Parathyroid adenoma (tissue), 2 donors: Measurements from ENCODE around the gene SOD2.
"Not testable (repeated sequence)": the region's sequence is repeated elsewhere in the genome, so short reads cannot be mapped to it uniquely, and the experiment has no call there.

Experiments
- H2AFZ ChIP-seq: fragments of 300-600 bp; sonication (generic); one replicate; pipeline ENCODE4 v1.7.0; 2017; ENCODE audit warnings: antibody characterized with exemption, mild to moderate bottlenecking
- H3K27ac ChIP-seq: fragments of 300-600 bp; sonication (generic); one replicate; pipeline ENCODE4 v1.7.0; 2017
- H3K27me3 ChIP-seq: fragments of 300-600 bp; sonication (generic); one replicate; pipeline ENCODE4 v1.7.0; 2017; ENCODE audit warnings: low read length; ENCODE audit not compliant: control insufficient read depth, insufficient read depth
- H3K36me3 ChIP-seq: fragments of 300-600 bp; sonication (generic); one replicate; pipeline ENCODE4 v1.7.0; 2017; ENCODE audit warnings: low read length; ENCODE audit not compliant: control insufficient read depth, insufficient read depth
- H3K4me1 ChIP-seq: fragments of 300-600 bp; sonication (generic); one replicate; pipeline ENCODE4 v1.7.0; 2017; ENCODE audit warnings: control low read depth
- H3K4me2 ChIP-seq: fragments of 300-600 bp; sonication (generic); one replicate; pipeline ENCODE4 v1.7.0; 2017; ENCODE audit warnings: low read length
- H3K4me3 ChIP-seq: fragments of 300-600 bp; sonication (generic); one replicate; pipeline ENCODE4 v1.7.0; 2017; ENCODE audit warnings: low read depth, low read length
- H3K79me2 ChIP-seq: fragments of 300-600 bp; sonication (generic); one replicate; pipeline ENCODE4 v1.7.0; 2017; ENCODE audit warnings: control low read depth
- H3K9ac ChIP-seq: fragments of 300-600 bp; sonication (generic); one replicate; pipeline ENCODE4 v1.7.0; 2017; ENCODE audit warnings: mild to moderate bottlenecking
- H3K9me3 ChIP-seq: fragments of 300-600 bp; sonication (generic); one replicate; pipeline ENCODE4 v1.7.0; 2017; ENCODE audit warnings: low read length; ENCODE audit not compliant: control insufficient read depth
- TF ChIP-seq, protein P1 (sequence below): fragments of 300-600 bp; sonication (generic); IDR thresholded peaks from one replicate; pipeline ENCODE4 v1.7.0; 2017; ENCODE audit warnings: antibody characterized with exemption, mild to moderate bottlenecking
- donor health status: primary hyperparathyroidism.

SOD2 gene

DNA sequence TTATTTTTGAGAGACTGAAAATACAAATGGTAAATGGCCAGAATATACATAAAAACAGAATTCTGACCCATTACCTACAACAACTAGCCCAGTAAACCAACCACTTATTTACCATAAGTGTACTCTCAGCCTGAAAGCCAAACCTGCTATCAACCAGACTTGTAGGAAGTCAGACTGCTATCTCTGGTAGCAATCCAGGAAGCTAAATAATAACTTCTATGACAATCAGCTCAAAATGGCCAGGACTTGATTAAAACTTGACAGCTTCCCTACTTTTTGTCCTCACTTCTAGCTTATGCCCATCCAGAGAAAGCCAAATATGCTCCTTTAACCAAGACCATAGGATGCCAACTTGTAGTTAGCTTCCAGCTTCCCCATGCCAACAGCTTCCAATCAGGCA is 29.6 kb upstream of the SOD2 start:
- Histone ChIP-seq H3K9ac (no peak overlapping the region), H2AFZ (no peak overlapping the region), H3K4me1 (no peaks in the 10 kb centered on the region), H3K27me3 (no peaks in the 10 kb centered on the region), H3K27ac (no peak overlapping the region), H3K9me3 (no peaks in the 10 kb centered on the region), H3K4me2 (no peak overlapping the region), H3K36me3 (no peaks in the 10 kb centered on the region), H3K79me2 (peaks cover 27% of the 10 kb centered on the region), H3K4me3 (no peak overlapping the region)
- TF ChIP-seq, protein P1, sequence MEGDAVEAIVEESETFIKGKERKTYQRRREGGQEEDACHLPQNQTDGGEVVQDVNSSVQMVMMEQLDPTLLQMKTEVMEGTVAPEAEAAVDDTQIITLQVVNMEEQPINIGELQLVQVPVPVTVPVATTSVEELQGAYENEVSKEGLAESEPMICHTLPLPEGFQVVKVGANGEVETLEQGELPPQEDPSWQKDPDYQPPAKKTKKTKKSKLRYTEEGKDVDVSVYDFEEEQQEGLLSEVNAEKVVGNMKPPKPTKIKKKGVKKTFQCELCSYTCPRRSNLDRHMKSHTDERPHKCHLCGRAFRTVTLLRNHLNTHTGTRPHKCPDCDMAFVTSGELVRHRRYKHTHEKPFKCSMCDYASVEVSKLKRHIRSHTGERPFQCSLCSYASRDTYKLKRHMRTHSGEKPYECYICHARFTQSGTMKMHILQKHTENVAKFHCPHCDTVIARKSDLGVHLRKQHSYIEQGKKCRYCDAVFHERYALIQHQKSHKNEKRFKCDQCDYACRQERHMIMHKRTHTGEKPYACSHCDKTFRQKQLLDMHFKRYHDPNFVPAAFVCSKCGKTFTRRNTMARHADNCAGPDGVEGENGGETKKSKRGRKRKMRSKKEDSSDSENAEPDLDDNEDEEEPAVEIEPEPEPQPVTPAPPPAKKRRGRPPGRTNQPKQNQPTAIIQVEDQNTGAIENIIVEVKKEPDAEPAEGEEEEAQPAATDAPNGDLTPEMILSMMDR, result no peak

DNA sequence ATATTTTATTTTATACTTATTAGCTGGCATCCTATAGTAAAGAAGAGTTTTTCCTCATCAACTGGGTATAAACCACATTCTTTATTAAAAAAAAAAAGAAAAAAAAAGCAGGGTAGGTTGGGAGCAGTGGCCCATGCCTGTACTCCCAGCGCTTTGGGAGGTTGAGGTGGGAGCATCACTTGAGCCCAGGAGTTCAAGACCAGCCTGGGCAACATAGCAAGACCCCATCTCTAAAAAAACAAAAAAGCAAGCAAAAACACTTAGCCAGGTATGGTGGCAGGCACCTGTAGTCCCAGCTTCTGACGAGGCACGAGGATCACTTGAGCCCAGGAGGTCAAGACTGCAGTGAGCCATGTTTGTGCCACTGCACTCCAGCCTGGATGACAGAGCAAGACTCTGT is 28.9 kb upstream of the SOD2 start:
- not testable (repeated sequence) for H3K4me2 ChIP-seq, H3K27me3 ChIP-seq, H3K9me3 ChIP-seq, H3K9ac ChIP-seq, H3K4me1 ChIP-seq, H3K36me3 ChIP-seq, H3K27ac ChIP-seq, H2AFZ ChIP-seq, H3K4me3 ChIP-seq
- peaks cover 27% of the 10 kb centered on the region for H3K79me2 ChIP-seq

DNA sequence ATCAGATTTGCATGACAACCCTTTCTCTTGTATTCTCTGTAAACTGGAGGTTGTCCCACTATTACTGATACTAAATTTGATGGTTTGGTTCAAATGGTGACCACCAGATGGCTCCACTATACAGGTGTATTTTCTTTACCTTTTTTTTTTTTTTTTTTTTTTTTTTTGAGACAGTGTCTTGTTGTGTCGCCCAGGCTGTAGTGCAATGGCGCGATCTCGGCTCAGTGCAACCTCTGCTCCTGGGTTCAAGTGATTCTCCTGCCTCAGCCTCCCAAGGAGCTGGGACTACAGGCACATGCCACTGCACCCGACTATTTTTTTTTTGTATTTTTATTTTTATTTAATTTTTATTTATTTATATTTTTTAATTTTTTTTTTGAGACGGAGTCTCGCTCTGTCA is 27.7 kb upstream of the SOD2 start:
- H3K4me2 ChIP-seq, result no peak overlapping the region
- H3K9ac ChIP-seq, result no peak overlapping the region

DNA sequence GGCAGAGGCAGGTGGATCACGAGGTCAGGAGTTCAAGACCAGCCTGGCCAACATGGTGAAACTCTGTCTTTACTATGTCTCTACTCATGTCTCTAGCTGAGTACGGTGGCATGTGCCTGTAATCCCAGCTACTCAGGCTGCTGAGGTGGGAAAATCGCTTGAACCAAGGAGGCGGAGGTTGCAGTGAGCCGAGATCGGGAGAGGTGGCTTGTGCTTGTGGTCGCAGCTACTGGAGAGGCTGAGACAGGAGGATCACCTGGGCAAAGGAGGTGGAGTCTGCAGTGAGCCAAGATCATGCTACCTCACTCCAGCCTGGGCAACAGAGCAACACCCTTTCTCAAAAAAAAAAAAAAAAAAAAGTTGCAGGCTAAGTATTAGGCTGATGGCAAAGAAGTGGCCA is 26.2 kb upstream of the SOD2 start:
- no peaks in the 10 kb centered on the region for H3K4me1 ChIP-seq
- no peaks in the 10 kb centered on the region for H3K36me3 ChIP-seq
- TF ChIP-seq, protein P1, result no peak
- H3K9me3 ChIP-seq, result no peaks in the 10 kb centered on the region
- H3K4me2 ChIP-seq, result no peak overlapping the region
- no peak overlapping the region for H3K4me3 ChIP-seq
- H3K27ac ChIP-seq, result no peak overlapping the region
- H3K9ac ChIP-seq, result no peak overlapping the region
- peaks cover 21% of the 10 kb centered on the region for H3K79me2 ChIP-seq
- H2AFZ ChIP-seq, result no peak overlapping the region
- H3K27me3 ChIP-seq, result no peaks in the 10 kb centered on the region

More for the DNA sequence above, 27.7 kb upstream of the SOD2 start:
- Histone ChIP-seq H3K79me2 (peaks cover 27% of the 10 kb centered on the region), H3K36me3 (no peaks in the 10 kb centered on the region), H3K27me3 (no peaks in the 10 kb centered on the region), H3K4me1 (no peaks in the 10 kb centered on the region), H3K27ac (no peak overlapping the region), H3K9me3 (no peaks in the 10 kb centered on the region), H3K4me3 (no peak overlapping the region), H2AFZ (no peak overlapping the region)
- TF ChIP-seq, protein P1, result peak; percentile 58

DNA sequence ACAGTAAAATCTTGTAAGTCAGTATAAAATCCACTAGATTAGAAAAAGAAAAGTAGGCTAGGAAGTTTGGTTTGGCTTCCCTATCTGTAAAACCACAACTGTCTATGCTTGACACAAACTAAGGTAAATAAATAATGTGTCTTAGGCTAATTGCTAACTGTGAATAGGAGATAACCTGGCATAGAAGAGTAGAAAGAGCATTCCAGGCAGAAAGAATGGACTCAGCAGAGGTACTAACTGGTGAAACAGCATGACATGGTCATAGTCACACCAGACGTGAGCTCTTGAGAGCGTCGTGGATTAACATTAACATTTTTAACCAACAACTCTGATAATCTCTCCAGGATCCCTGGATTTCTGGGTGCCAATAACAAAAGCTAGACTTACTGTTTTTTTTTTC is 25.6 kb upstream of the SOD2 start:
- H3K4me2 ChIP-seq, result no peak overlapping the region
- H3K4me1 ChIP-seq, result no peaks in the 10 kb centered on the region
- no peak overlapping the region for H3K4me3 ChIP-seq
- TF ChIP-seq, protein P1, result no peak
- H3K9me3 ChIP-seq, result no peaks in the 10 kb centered on the region
- no peak overlapping the region for H3K9ac ChIP-seq
- no peaks in the 10 kb centered on the region for H3K27me3 ChIP-seq
- peaks cover 16% of the 10 kb centered on the region for H3K79me2 ChIP-seq
- H3K36me3 ChIP-seq, result no peaks in the 10 kb centered on the region
- no peak overlapping the region for H3K27ac ChIP-seq
- no peak overlapping the region for H2AFZ ChIP-seq
